Measurements from ENCODE around the gene HINT3.

GRCh38 chr6:125927761-125928160, 28.8 kb upstream of the HINT3 start:
- TF ChIP-seq CTCF (IDR thresholded peaks at IDR 0.05; ENCODE audit: insufficient read depth, low read depth, low read length) (no peak), EZH2 (IDR thresholded peaks at IDR 0.05; ENCODE audit: insufficient read depth, low read length) (no peak)

Measured in astrocyte (in vitro differentiated cells and primary cell).